ENCODE measurements around the gene CYTH1. TPM values are rescaled to one million over a fixed set of nuclear protein-coding genes. Genes with fewer than 3 reads are reported as not detected.

The CYTH1 gene
- total RNA-seq, 2 experiments from 2014 or later = 73.0 to 148 TPM

GRCh38 chr17:78697122-78697521 lies 85.0 kb downstream of the CYTH1 start:
- H3K79me2 ChIP-seq (ENCODE audit: insufficient read depth, low read depth, low read length) = no peaks in the 10 kb centered on the region
- TF ChIP-seq, protein P1, sequence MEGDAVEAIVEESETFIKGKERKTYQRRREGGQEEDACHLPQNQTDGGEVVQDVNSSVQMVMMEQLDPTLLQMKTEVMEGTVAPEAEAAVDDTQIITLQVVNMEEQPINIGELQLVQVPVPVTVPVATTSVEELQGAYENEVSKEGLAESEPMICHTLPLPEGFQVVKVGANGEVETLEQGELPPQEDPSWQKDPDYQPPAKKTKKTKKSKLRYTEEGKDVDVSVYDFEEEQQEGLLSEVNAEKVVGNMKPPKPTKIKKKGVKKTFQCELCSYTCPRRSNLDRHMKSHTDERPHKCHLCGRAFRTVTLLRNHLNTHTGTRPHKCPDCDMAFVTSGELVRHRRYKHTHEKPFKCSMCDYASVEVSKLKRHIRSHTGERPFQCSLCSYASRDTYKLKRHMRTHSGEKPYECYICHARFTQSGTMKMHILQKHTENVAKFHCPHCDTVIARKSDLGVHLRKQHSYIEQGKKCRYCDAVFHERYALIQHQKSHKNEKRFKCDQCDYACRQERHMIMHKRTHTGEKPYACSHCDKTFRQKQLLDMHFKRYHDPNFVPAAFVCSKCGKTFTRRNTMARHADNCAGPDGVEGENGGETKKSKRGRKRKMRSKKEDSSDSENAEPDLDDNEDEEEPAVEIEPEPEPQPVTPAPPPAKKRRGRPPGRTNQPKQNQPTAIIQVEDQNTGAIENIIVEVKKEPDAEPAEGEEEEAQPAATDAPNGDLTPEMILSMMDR (conservative IDR thresholded peaks at IDR 0.05; ENCODE audit: low read length) = no peak
- TF ChIP-seq EZH2phosphoT487 (IDR thresholded peaks at IDR 0.05; ENCODE audit: borderline replicate concordance, low read depth, low read length) = no peak
- H3K4me1 ChIP-seq (ENCODE audit: insufficient read depth, low read length, poor library complexity, severe bottlenecking) = peaks cover 33% of the 10 kb centered on the region
- ChIA-PET POLR2A (interaction anchor here (0.6 to 1.9 kb wide), 5 partner anchors 10 to 26 kb away, joined by 3 to 6 read pairs (median 4); no protein-coding TSS in a partner anchor), CTCF (ENCODE audit: unreplicated experiment) (interaction anchor here (0.6 kb wide), 1 partner anchor 378 kb away, joined by 4 read pairs; the partner anchor contains the start of gene ENGASE)
- no peaks in the 10 kb centered on the region for H4K20me1 ChIP-seq (ENCODE audit: insufficient read depth, low read length)
- H3K27ac ChIP-seq (ENCODE audit: low read depth, low read length, poor library complexity, severe bottlenecking) = no peak overlapping the region
- no peak overlapping the region for H3K4me3 ChIP-seq (ENCODE audit: low read depth, low read length, poor library complexity, severe bottlenecking)
- no peak for DNase-seq (ENCODE audit: low spot score)
- intact Hi-C loops (cut with micrococcal nuclease; ENCODE audit: unreplicated experiment) = no loop called here
- H3K36me3 ChIP-seq (ENCODE audit: insufficient read depth, low read length) = peaks cover 97% of the 10 kb centered on the region
- H3K9me2 ChIP-seq (ENCODE audit: insufficient read depth, low read length) = no peaks in the 10 kb centered on the region
- TSS peak; percentile 36 for BruUV-seq (replicated peaks)
- peak overlapping the region; percentile 46 for H3K4me2 ChIP-seq (ENCODE audit: low read length)
- no peaks in the 10 kb centered on the region for H3K9me3 ChIP-seq (ENCODE audit: low read length)
- H2AFZ ChIP-seq (ENCODE audit: low read length) = no peak overlapping the region

DNA sequence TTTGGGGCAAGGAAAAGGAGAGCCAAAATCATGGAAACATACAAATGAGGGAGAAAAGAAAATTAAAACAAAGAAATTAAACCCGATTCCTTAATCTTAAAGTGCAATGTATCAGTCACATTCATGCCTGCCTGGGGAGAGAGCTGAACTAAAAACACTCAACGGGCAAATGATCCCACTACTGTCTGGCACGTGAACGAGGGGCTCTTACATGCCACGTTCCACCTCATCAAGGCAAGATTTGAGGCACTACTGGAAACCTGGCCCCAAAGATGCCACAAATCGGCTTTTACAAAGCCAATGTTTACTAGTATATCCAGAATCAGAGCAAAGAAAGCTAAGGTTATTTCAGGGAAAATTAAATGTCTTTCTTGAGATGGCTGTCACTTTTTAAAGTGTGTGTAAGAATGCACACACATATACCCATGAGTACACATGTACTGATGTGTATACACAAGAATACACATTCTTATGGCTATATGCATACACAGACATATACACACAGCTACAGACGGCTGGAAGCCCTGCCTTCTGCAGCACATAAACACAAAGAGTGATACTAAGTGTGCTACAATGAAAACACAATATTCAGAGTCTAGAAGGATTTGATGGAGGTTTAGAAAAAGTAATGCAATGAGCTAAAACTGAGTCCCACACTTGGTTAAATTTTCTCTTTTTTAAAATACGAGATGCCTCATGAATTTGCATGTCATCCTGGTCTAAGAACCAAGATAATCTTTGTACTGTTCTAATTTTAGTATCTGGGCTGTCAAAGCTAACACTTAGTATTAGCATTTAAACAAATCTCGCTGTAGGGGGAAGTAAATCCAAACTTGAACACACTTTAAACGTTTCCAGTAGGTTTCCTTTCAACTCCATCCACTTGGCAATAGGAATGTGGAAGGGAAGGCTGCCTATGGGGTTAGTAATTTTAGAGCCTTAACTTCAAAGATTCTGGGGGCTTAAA lies 85.8 kb downstream of the CYTH1 start:
- Histone ChIP-seq H3K9me2 (ENCODE audit: insufficient read depth, low read length) (no peaks in the 10 kb centered on the region), H4K20me1 (ENCODE audit: insufficient read depth, low read length) (no peaks in the 10 kb centered on the region), H3K9me3 (ENCODE audit: low read length) (no peaks in the 10 kb centered on the region), H2AFZ (ENCODE audit: low read length) (no peak overlapping the region), H3K36me3 (ENCODE audit: insufficient read depth, low read length) (peaks cover 97% of the 10 kb centered on the region), H3K27ac (ENCODE audit: low read depth, low read length, poor library complexity, severe bottlenecking) (no peak overlapping the region), H3K4me1 (ENCODE audit: insufficient read depth, low read length, poor library complexity, severe bottlenecking) (peaks cover 33% of the 10 kb centered on the region), H3K4me3 (ENCODE audit: low read depth, low read length, poor library complexity, severe bottlenecking) (peak overlapping the region; percentile 2), H3K4me2 (ENCODE audit: low read length) (peak overlapping the region; percentile 46), H3K79me2 (ENCODE audit: insufficient read depth, low read depth, low read length) (no peaks in the 10 kb centered on the region)
- ChIA-PET POLR2A (interaction anchor here (0.6 to 1.9 kb wide), 4 partner anchors 11 to 63 kb away, joined by 3 to 6 read pairs (median 4); no protein-coding TSS in a partner anchor), CTCF (ENCODE audit: unreplicated experiment) (interaction anchor here (0.6 kb wide), 1 partner anchor 379 kb away, joined by 4 read pairs; the partner anchor contains the start of gene ENGASE)
- TF ChIP-seq EZH2phosphoT487 (IDR thresholded peaks at IDR 0.05; ENCODE audit: borderline replicate concordance, low read depth, low read length) = no peak
- TF ChIP-seq, protein P1 (conservative IDR thresholded peaks at IDR 0.05; ENCODE audit: low read length) = no peak
- DNase-seq (ENCODE audit: low spot score) = no peak
- intact Hi-C loops (cut with micrococcal nuclease; ENCODE audit: unreplicated experiment) = no loop called here
- BruUV-seq (replicated peaks) = no TSS peak

Data from OCI-LY7 (cell line).